ENCODE measurements around the gene CHTOP. TPM values are rescaled to one million over a fixed set of nuclear protein-coding genes. Genes with fewer than 3 reads are reported as not detected.

The CHTOP gene
- total and polyA plus RNA-seq, 2 of the 13 experiments (the other 11 are each of a cell fraction or from before 2014, with no cell fraction given): 38.0 to 51.9 TPM

DNA sequence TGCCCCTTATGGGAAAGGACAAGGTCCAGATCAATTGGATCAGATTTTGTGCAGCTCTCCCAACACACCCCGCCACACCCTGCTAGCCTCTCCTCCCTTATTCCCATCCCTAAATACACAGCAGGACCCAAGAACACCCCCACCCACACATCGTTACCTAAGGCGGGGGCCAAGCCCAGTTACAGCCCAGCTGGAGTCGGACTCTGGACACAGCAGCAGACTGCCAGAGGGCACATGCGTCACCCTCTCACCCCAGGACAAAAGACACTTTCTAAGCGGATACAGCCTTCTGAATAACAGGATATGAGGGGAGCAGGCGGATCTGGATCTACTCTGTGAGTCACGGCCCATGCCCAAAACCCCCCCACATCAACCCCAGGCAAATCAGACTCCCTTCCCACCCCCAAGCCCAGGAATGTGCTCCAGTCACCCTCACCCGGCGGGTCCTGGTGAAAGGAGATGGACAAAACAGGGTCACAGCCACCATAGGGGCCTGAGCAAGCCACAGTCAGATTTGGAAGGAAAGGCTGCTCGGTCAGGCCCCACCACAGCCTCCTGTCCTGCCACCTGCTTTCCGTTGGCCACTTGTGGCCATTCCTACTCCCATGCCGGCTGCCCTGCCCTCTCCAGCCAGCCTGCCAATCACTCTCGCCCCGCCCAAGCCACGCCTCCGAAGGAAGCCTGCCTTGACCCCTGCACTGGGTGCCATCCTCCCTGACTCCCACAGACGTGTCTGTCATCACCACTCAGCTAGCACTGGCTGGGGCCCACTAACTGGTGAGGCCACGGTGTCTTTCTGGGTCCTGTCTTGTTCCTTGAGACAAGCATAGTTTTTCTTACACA is 24.9 kb upstream of the CHTOP start (continued):
- no peak for TF ChIP-seq NFAT5 (CRISPR knock-in tag; IDR thresholded peaks at IDR 0.05)
- TF ChIP-seq TOPORS (CRISPR knock-in tag; IDR thresholded peaks at IDR 0.05): no peak
- TF ChIP-seq GABPA (IDR thresholded peaks at IDR 0.05; ENCODE audit: low read depth, low read length): no peak
- peak; percentile 69 for TF ChIP-seq GABPA (CRISPR knock-in tag; IDR thresholded peaks at IDR 0.05; ENCODE audit: low read depth)
- TF ChIP-seq, protein P1, sequence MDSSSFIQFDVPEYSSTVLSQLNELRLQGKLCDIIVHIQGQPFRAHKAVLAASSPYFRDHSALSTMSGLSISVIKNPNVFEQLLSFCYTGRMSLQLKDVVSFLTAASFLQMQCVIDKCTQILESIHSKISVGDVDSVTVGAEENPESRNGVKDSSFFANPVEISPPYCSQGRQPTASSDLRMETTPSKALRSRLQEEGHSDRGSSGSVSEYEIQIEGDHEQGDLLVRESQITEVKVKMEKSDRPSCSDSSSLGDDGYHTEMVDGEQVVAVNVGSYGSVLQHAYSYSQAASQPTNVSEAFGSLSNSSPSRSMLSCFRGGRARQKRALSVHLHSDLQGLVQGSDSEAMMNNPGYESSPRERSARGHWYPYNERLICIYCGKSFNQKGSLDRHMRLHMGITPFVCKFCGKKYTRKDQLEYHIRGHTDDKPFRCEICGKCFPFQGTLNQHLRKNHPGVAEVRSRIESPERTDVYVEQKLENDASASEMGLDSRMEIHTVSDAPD (CRISPR knock-in tag; IDR thresholded peaks at IDR 0.05): no peak
- TF ChIP-seq HOXA9 (CRISPR knock-in tag; IDR thresholded peaks at IDR 0.05; ENCODE audit: borderline replicate concordance): no peak
- no peak for TF ChIP-seq NCOA1 (CRISPR knock-in tag; IDR thresholded peaks at IDR 0.05)
- no peak for TF ChIP-seq NFE2L2 (IDR thresholded peaks at IDR 0.05; ENCODE audit: low read length)
- 0 out of 2 replicates have a peak, but pooled peaks have one; percentile 42 for TF ChIP-seq ZBTB7A (CRISPR knock-in tag; IDR thresholded peaks at IDR 0.05)
- no peak for TF ChIP-seq MYNN (CRISPR knock-in tag; IDR thresholded peaks at IDR 0.05; ENCODE audit: low read depth)
- no peak; the same call in none of the 2 replicates for TF ChIP-seq KLF6 (CRISPR knock-in tag; IDR thresholded peaks at IDR 0.05)
- TF ChIP-seq, protein P2, sequence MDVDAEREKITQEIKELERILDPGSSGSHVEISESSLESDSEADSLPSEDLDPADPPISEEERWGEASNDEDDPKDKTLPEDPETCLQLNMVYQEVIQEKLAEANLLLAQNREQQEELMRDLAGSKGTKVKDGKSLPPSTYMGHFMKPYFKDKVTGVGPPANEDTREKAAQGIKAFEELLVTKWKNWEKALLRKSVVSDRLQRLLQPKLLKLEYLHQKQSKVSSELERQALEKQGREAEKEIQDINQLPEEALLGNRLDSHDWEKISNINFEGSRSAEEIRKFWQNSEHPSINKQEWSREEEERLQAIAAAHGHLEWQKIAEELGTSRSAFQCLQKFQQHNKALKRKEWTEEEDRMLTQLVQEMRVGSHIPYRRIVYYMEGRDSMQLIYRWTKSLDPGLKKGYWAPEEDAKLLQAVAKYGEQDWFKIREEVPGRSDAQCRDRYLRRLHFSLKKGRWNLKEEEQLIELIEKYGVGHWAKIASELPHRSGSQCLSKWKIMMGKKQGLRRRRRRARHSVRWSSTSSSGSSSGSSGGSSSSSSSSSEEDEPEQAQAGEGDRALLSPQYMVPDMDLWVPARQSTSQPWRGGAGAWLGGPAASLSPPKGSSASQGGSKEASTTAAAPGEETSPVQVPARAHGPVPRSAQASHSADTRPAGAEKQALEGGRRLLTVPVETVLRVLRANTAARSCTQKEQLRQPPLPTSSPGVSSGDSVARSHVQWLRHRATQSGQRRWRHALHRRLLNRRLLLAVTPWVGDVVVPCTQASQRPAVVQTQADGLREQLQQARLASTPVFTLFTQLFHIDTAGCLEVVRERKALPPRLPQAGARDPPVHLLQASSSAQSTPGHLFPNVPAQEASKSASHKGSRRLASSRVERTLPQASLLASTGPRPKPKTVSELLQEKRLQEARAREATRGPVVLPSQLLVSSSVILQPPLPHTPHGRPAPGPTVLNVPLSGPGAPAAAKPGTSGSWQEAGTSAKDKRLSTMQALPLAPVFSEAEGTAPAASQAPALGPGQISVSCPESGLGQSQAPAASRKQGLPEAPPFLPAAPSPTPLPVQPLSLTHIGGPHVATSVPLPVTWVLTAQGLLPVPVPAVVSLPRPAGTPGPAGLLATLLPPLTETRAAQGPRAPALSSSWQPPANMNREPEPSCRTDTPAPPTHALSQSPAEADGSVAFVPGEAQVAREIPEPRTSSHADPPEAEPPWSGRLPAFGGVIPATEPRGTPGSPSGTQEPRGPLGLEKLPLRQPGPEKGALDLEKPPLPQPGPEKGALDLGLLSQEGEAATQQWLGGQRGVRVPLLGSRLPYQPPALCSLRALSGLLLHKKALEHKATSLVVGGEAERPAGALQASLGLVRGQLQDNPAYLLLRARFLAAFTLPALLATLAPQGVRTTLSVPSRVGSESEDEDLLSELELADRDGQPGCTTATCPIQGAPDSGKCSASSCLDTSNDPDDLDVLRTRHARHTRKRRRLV (CRISPR knock-in tag; IDR thresholded peaks at IDR 0.05): no peak
- TF ChIP-seq HDAC2 (CRISPR knock-in tag; IDR thresholded peaks at IDR 0.05): peak; percentile 28
- TF ChIP-seq SNAPC2 (CRISPR knock-in tag; IDR thresholded peaks at IDR 0.05): peak; percentile 78; the same call in 1 of the 2 replicates
- no peak for TF ChIP-seq REL (CRISPR knock-in tag; conservative IDR thresholded peaks at IDR 0.05)
- TF ChIP-seq, protein P3, sequence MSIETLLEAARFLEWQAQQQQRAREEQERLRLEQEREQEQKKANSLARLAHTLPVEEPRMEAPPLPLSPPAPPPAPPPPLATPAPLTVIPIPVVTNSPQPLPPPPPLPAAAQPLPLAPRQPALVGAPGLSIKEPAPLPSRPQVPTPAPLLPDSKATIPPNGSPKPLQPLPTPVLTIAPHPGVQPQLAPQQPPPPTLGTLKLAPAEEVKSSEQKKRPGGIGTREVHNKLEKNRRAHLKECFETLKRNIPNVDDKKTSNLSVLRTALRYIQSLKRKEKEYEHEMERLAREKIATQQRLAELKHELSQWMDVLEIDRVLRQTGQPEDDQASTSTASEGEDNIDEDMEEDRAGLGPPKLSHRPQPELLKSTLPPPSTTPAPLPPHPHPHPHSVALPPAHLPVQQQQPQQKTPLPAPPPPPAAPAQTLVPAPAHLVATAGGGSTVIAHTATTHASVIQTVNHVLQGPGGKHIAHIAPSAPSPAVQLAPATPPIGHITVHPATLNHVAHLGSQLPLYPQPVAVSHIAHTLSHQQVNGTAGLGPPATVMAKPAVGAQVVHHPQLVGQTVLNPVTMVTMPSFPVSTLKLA (IDR thresholded peaks at IDR 0.05): peak; percentile 7; the same call in 1 of the 2 replicates

Data from HepG2 (cell line).